Measurements from ENCODE around the gene SLC51B. TPM values are rescaled to one million over a fixed set of nuclear protein-coding genes. Genes with fewer than 3 reads are reported as not detected.
A peak's percentile ranks its signal among the peaks of the same experiment; 100 is the strongest.
"Not testable (repeated sequence)": the region's sequence is repeated elsewhere in the genome, so short reads cannot be mapped to it uniquely, and the experiment has no call there.

The SLC51B gene
- total RNA-seq, 3 donors from 2014 or later: not detected

- Histone ChIP-seq H3K4me1 (no peaks in the 10 kb centered on the region), H3K4me3 (no peak overlapping the region), H3K9me3 (no peaks in the 10 kb centered on the region), H3K27me3 (peaks cover 0 to 11% of the 10 kb centered on the region in 2 donors), H3K27ac (peak overlapping the region in 1 of 2 donors; percentile 25), H3K36me3 (no peaks in the 10 kb centered on the region)
- DNase-seq (ENCODE audit: low spot score in 2 of 2): no peak
- intact Hi-C loops (cut with DNase I; ENCODE audit: low total_unique reads): no loop called here
- TF ChIP-seq POLR2AphosphoS5 (IDR thresholded peaks at IDR 0.05) (no peak), POLR2A (IDR thresholded peaks at IDR 0.05) (no peak)
- TF ChIP-seq, protein P1, sequence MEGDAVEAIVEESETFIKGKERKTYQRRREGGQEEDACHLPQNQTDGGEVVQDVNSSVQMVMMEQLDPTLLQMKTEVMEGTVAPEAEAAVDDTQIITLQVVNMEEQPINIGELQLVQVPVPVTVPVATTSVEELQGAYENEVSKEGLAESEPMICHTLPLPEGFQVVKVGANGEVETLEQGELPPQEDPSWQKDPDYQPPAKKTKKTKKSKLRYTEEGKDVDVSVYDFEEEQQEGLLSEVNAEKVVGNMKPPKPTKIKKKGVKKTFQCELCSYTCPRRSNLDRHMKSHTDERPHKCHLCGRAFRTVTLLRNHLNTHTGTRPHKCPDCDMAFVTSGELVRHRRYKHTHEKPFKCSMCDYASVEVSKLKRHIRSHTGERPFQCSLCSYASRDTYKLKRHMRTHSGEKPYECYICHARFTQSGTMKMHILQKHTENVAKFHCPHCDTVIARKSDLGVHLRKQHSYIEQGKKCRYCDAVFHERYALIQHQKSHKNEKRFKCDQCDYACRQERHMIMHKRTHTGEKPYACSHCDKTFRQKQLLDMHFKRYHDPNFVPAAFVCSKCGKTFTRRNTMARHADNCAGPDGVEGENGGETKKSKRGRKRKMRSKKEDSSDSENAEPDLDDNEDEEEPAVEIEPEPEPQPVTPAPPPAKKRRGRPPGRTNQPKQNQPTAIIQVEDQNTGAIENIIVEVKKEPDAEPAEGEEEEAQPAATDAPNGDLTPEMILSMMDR (IDR thresholded peaks at IDR 0.05): no peak
Measured at GRCh38 chr15:65072617-65073016, 27.4 kb downstream of the SLC51B start.

DNA sequence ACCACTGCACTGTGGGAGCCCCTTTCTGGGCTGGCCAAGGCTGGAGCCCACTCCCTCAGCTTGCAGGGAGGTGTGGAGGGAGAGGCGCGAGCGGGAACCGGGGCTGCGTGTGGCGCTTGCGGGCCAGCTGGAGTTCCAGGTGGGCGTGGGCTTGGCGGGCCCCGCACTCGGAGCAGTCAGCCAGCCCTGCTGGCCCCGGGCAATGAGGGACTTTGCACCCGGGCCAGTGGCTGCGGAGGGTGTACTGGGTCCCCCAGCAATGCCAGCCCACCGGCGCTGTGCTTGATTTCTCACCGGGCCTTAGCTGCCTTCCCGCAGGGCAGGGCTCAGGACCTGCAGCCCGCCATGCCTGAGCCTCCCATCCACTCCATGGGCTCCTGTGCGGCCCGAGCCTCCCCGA, 29.8 kb downstream of the SLC51B start:
- H3K36me3 ChIP-seq; H3K9me3 ChIP-seq; DNase-seq (ENCODE audit: low spot score in 2 of 2); H3K4me3 ChIP-seq; H3K4me1 ChIP-seq; H3K27ac ChIP-seq; intact Hi-C loops (cut with DNase I; ENCODE audit: low total_unique reads): not testable (repeated sequence)
- H3K27me3 ChIP-seq: peaks cover 0 to 11% of the 10 kb centered on the region in 2 donors

DNA sequence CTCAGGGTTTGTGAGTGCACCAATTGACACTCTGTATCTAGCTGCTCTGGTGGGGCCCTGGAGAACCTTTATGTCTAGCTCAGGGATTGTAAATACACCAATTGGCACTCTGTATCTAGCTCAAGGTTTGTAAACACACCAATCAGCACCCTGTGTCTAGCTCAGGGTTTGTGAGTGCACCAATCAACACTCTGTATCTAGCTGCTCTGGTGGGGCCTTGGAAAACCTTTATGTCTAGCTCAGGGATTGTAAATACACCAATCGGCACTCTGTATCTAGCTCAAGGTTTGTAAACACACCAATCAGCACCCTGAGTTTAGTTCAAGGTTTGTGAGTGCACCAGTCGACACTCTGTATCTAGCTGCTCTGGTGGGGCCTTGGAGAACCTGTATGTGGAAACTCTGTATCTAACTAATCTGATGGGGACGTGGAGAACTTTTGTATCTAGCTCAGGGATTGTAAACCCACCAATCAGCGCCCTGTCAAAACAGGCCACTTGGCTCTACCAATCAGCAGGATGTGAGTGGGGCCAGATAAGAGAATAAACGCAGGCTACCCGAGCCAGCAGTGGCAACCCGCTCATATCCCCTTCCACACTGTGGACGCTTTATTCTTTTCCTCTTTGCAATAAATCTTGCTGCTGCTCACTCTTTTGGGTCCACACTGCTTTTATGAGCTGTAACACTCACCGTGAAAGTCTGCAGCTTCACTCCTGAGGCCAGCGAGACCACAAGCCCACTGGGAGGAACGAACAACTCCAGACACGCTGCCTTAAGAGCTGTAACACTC, 30.6 kb downstream of the SLC51B start:
- H3K4me3 ChIP-seq; H3K27ac ChIP-seq; H3K9me3 ChIP-seq; H3K4me1 ChIP-seq; DNase-seq (ENCODE audit: low spot score in 2 of 2); intact Hi-C loops (cut with DNase I; ENCODE audit: low total_unique reads); H3K36me3 ChIP-seq: not testable (repeated sequence)
- H3K27me3 ChIP-seq: peaks cover 0 to 11% of the 10 kb centered on the region in 2 donors

DNA sequence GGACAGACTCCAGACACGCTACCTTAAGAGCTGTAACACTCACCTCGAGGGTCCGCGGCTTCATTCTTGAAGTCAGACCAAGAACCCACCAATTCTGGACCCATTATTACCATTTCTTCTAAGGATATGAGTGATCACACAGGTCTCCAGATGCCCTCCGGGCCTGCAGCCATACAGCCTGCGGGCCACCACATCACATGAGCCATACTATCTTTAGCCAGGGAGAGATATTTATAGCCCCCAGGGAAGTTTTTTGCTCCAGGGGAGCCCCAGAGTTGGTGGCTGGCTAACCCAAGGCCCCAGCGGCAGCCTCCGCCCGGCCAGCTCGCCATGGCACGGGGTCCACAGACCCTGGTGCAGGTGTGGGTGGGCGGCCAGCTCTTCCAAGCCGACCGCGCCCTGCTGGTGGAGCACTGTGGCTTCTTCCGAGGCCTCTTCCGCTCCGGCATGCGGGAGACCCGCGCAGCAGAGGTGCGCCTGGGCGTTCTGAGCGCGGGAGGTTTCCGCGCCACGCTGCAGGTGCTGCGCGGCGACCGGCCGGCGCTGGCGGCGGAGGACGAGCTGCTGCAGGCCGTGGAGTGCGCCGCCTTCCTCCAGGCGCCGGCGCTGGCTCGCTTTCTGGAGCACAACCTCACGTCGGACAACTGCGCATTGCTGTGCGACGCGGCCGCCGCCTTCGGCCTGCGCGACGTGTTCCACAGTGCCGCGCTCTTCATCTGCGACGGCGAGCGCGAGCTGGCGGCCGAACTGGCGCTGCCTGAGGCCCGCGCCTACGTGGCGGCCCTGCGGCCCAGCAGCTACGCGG, 31.5 kb downstream of the SLC51B start, which contains the start of gene KBTBD13:
Gene KBTBD13 (plus strand): TSS at position 261 of the 805 bp plus-strand sequence. CDS start 70 bp downstream, at position 331.
- Histone ChIP-seq H3K27me3 (peaks cover 0 to 11% of the 10 kb centered on the region in 2 donors), H3K4me3 (peak within 1 kb of the TSS in 1 of 3 donors; percentile 30), H3K9me3 (no peaks in the 10 kb centered on the region), H3K4me1 (no peaks in the 10 kb centered on the region), H3K36me3 (no peaks in the 10 kb centered on the region), H3K27ac (no peak within 1 kb of the TSS)
- intact Hi-C loops (cut with DNase I; ENCODE audit: low total_unique reads): no loop called here
- TF ChIP-seq POLR2AphosphoS5 (IDR thresholded peaks at IDR 0.05): no peak
- TF ChIP-seq, protein P1 (IDR thresholded peaks at IDR 0.05): no peak
- no peak for TF ChIP-seq POLR2A (IDR thresholded peaks at IDR 0.05)
- no peak for DNase-seq (ENCODE audit: low spot score in 2 of 2)

- no peak overlapping the region for H3K27ac ChIP-seq
- peaks cover 0 to 11% of the 10 kb centered on the region in 2 donors for H3K27me3 ChIP-seq
- peak overlapping the region in 1 of 3 donors; percentile 30 for H3K4me3 ChIP-seq
- intact Hi-C loops (cut with DNase I; ENCODE audit: low total_unique reads): no loop called here
- TF ChIP-seq, protein P1 (IDR thresholded peaks at IDR 0.05): no peak
- TF ChIP-seq POLR2A (IDR thresholded peaks at IDR 0.05) (no peak), POLR2AphosphoS5 (IDR thresholded peaks at IDR 0.05) (no peak)
- no peaks in the 10 kb centered on the region for H3K9me3 ChIP-seq
- H3K4me1 ChIP-seq: no peaks in the 10 kb centered on the region
- no peaks in the 10 kb centered on the region for H3K36me3 ChIP-seq
- no peak for DNase-seq (ENCODE audit: low spot score in 2 of 2)
Measured at GRCh38 chr15:65077291-65077980, 32.2 kb downstream of the SLC51B start.
